ENCODE measurements around the gene HDLBP. TPM values are rescaled to one million over a fixed set of nuclear protein-coding genes. Genes with fewer than 3 reads are reported as not detected.

Gene HDLBP
- polyA plus RNA-seq, 3 donors, result 50.4 to 73.1 (median 69.9) TPM

- TF ChIP-seq, protein P1, sequence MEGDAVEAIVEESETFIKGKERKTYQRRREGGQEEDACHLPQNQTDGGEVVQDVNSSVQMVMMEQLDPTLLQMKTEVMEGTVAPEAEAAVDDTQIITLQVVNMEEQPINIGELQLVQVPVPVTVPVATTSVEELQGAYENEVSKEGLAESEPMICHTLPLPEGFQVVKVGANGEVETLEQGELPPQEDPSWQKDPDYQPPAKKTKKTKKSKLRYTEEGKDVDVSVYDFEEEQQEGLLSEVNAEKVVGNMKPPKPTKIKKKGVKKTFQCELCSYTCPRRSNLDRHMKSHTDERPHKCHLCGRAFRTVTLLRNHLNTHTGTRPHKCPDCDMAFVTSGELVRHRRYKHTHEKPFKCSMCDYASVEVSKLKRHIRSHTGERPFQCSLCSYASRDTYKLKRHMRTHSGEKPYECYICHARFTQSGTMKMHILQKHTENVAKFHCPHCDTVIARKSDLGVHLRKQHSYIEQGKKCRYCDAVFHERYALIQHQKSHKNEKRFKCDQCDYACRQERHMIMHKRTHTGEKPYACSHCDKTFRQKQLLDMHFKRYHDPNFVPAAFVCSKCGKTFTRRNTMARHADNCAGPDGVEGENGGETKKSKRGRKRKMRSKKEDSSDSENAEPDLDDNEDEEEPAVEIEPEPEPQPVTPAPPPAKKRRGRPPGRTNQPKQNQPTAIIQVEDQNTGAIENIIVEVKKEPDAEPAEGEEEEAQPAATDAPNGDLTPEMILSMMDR (IDR thresholded peaks at IDR 0.05), result no peak
- Histone ChIP-seq H2AFZ (ENCODE audit: insufficient read depth, low read depth, low read length, poor library complexity, severe bottlenecking) (no peak overlapping the region), H3K9me3 (replicated peaks in 1 of 2; ENCODE audit: control insufficient read depth in 1 of 2, insufficient read depth in 1 of 2, low read length in 2 of 2) (no peaks in the 10 kb centered on the region), H3K4me1 (ENCODE audit: control insufficient read depth in 1 of 2, insufficient read depth in 2 of 2, low read length in 2 of 2) (peaks cover 3 to 8% of the 10 kb centered on the region in 2 donors), H3K27ac (ENCODE audit: low read depth in 1 of 2, low read length in 2 of 2) (no peak overlapping the region), H3K4me3 (replicated peaks in 1 of 3; ENCODE audit: low read depth in 2 of 3, low read length in 3 of 3) (no peak overlapping the region), H4K20me1 (ENCODE audit: insufficient read depth, low read length) (no peaks in the 10 kb centered on the region), H3K9ac (ENCODE audit: insufficient read depth, low read length, poor library complexity, severe bottlenecking) (no peak overlapping the region), H3K4me2 (replicated peaks; ENCODE audit: extremely low read depth, low read length, poor library complexity, severe bottlenecking) (no peak overlapping the region), H3K79me2 (ENCODE audit: insufficient read depth, low read length) (no peaks in the 10 kb centered on the region), H3K27me3 (ENCODE audit: control insufficient read depth in 2 of 2, insufficient read depth in 2 of 2, low read length in 2 of 2) (no peaks in the 10 kb centered on the region), H3K36me3 (replicated peaks in 1 of 2; ENCODE audit: control insufficient read depth in 1 of 2, insufficient read depth in 2 of 2, low read length in 2 of 2) (no peaks in the 10 kb centered on the region)
- Mint-ChIP-seq H3K4me3 (no peak overlapping the region), H3K4me1 (peaks cover 9% of the 10 kb centered on the region), H3K27me3 (ENCODE audit: low read depth in 3 of 3) (peaks cover 1 to 2% (median 2%) of the 10 kb centered on the region in 3 donors), H3K9me3 (no peaks in the 10 kb centered on the region), H3K27ac (peak overlapping the region in 2 of 7 donors; percentile 28 to 73), H3K36me3 (no peaks in the 10 kb centered on the region)
- intact Hi-C loops (cut with micrococcal nuclease), result no loop called here
- DNase-seq, result no peak
- WGBS (ENCODE audit: insufficient coverage), result 90% methylated on average over 10 of the region's 10 CpGs
Observed at GRCh38 chr2:241204010-241204384, 111.5 kb downstream of the HDLBP start.

GRCh38 chr2:241203218-241204009 lies 112.1 kb downstream of the HDLBP start:
- no peaks in the 10 kb centered on the region for H3K36me3 ChIP-seq (replicated peaks in 1 of 2; ENCODE audit: control insufficient read depth in 1 of 2, insufficient read depth in 2 of 2, low read length in 2 of 2)
- H3K4me1 ChIP-seq (ENCODE audit: control insufficient read depth in 1 of 2, insufficient read depth in 2 of 2, low read length in 2 of 2), result peaks cover 3 to 8% of the 10 kb centered on the region in 2 donors
- H3K27me3 ChIP-seq (ENCODE audit: control insufficient read depth in 2 of 2, insufficient read depth in 2 of 2, low read length in 2 of 2), result no peaks in the 10 kb centered on the region
- WGBS (ENCODE audit: insufficient coverage), result 96% methylated on average over 23 of the region's 27 CpGs
- DNase-seq, result no peak
- TF ChIP-seq, protein P1 (IDR thresholded peaks at IDR 0.05), result no peak
- peaks cover 9% of the 10 kb centered on the region for H3K4me1 Mint-ChIP-seq
- no peak overlapping the region for H3K4me2 ChIP-seq (replicated peaks; ENCODE audit: extremely low read depth, low read length, poor library complexity, severe bottlenecking)
- no peaks in the 10 kb centered on the region for H3K9me3 ChIP-seq (replicated peaks in 1 of 2; ENCODE audit: control insufficient read depth in 1 of 2, insufficient read depth in 1 of 2, low read length in 2 of 2)
- no peaks in the 10 kb centered on the region for H3K79me2 ChIP-seq (ENCODE audit: insufficient read depth, low read length)
- no peak overlapping the region for H3K9ac ChIP-seq (ENCODE audit: insufficient read depth, low read length, poor library complexity, severe bottlenecking)
- H2AFZ ChIP-seq (ENCODE audit: insufficient read depth, low read depth, low read length, poor library complexity, severe bottlenecking), result no peak overlapping the region
- H3K4me3 Mint-ChIP-seq, result no peak overlapping the region
- H4K20me1 ChIP-seq (ENCODE audit: insufficient read depth, low read length), result no peaks in the 10 kb centered on the region
- no peak overlapping the region for H3K4me3 ChIP-seq (replicated peaks in 1 of 3; ENCODE audit: low read depth in 2 of 3, low read length in 3 of 3)
- H3K9me3 Mint-ChIP-seq, result no peaks in the 10 kb centered on the region
- H3K27ac Mint-ChIP-seq, result peak overlapping the region in 1 of 7 donors; percentile 73
- peaks cover 0 to 2% (median 1%) of the 10 kb centered on the region in 3 donors for H3K27me3 Mint-ChIP-seq (ENCODE audit: low read depth in 3 of 3)
- H3K27ac ChIP-seq (ENCODE audit: low read depth in 1 of 2, low read length in 2 of 2), result no peak overlapping the region
- H3K36me3 Mint-ChIP-seq, result no peaks in the 10 kb centered on the region
- intact Hi-C loops (cut with micrococcal nuclease), result no loop called here
